ENCODE measurements around the gene RNU6-7. TPM values are rescaled to one million over a fixed set of nuclear protein-coding genes. Genes with fewer than 3 reads are reported as not detected.

The RNU6-7 gene
- total RNA-seq (ENCODE audit: low replicate concordance) = not detected in 2 replicates
- long read RNA-seq = 0 reads

DNA sequence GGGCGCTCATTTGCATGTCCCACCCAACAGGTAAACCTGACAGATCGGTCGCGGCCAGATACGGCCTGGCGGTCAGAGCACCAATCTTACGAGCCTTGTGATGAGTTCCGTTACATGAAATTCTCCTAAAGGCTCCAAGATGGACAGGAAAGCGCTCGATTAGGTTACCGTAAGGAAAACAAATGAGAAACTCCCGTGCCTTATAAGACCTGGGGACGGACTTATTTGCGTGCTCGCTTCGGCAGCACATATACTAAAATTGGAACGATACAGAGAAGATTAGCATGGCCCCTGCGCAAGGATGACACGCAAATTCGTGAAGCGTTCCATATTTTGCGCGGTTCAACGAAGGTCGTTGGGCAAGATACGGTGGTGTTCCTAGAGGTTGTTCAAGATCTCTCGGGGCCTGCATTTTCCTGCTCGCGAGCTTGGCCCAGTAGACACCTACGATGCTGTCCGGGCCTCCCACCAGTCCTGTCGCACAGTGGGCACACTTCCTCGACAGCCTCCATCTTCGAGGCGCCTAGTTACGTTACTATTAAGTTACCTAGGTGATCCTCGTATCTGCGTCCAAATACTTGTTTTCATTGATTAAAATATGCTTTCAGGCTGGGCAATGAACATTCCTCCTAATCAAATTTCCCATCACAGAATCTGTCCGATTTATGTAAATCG lies at the start of gene RNU6-7:
Gene RNU6-7 (plus strand): TSS at position 230 of the 675 bp plus-strand sequence.
- H3K4me1 Mint-ChIP-seq (ENCODE audit: unreplicated experiment) = peaks cover 3% of the 10 kb centered on the region
- H3K36me3 Mint-ChIP-seq = no peaks in the 10 kb centered on the region
- peak within 1 kb of the TSS; percentile 94 for H3K4me3 Mint-ChIP-seq
- DNase-seq (ENCODE audit: extremely low spot score, unreplicated experiment) = no peak
- peak within 1 kb of the TSS; percentile 99 for H3K27ac Mint-ChIP-seq
- no peaks in the 10 kb centered on the region for H3K9me3 Mint-ChIP-seq
- TF ChIP-seq, protein P1, sequence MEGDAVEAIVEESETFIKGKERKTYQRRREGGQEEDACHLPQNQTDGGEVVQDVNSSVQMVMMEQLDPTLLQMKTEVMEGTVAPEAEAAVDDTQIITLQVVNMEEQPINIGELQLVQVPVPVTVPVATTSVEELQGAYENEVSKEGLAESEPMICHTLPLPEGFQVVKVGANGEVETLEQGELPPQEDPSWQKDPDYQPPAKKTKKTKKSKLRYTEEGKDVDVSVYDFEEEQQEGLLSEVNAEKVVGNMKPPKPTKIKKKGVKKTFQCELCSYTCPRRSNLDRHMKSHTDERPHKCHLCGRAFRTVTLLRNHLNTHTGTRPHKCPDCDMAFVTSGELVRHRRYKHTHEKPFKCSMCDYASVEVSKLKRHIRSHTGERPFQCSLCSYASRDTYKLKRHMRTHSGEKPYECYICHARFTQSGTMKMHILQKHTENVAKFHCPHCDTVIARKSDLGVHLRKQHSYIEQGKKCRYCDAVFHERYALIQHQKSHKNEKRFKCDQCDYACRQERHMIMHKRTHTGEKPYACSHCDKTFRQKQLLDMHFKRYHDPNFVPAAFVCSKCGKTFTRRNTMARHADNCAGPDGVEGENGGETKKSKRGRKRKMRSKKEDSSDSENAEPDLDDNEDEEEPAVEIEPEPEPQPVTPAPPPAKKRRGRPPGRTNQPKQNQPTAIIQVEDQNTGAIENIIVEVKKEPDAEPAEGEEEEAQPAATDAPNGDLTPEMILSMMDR (conservative IDR thresholded peaks at IDR 0.05) = no peak
- peaks cover 8% of the 10 kb centered on the region for H3K27me3 Mint-ChIP-seq

DNA sequence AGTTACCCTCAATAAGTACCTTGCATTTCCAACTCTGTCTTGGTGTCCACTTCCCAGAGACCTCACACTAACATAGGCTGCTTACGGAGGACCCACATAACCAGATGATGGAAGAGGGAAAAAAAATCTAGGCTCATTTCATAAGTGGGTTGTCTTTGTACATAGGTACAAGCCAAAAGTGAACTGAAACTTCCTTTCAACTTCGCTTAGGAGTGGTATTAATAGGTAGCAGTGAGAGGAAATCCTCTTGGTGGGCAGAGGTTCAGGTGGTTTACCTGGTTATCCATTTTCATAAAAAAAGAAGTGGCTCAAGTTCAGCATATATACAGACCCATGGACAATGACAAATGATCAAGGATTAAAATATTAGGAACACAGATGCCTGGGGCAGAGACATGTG lies 35.8 kb upstream of the RNU6-7 start:
- H3K9me3 Mint-ChIP-seq = no peaks in the 10 kb centered on the region
- no peaks in the 10 kb centered on the region for H3K27me3 Mint-ChIP-seq
- no peaks in the 10 kb centered on the region for H3K4me1 Mint-ChIP-seq (ENCODE audit: unreplicated experiment)
- TF ChIP-seq, protein P1 (conservative IDR thresholded peaks at IDR 0.05) = no peak
- H3K27ac Mint-ChIP-seq = no peak overlapping the region
- no peaks in the 10 kb centered on the region for H3K36me3 Mint-ChIP-seq
- no peak for DNase-seq (ENCODE audit: extremely low spot score, unreplicated experiment)
- H3K4me3 Mint-ChIP-seq = no peak overlapping the region

- H3K27me3 Mint-ChIP-seq = no peaks in the 10 kb centered on the region
Measured at GRCh38 chr14:32166924-32167323, 34.9 kb upstream of the RNU6-7 start.

DNA sequence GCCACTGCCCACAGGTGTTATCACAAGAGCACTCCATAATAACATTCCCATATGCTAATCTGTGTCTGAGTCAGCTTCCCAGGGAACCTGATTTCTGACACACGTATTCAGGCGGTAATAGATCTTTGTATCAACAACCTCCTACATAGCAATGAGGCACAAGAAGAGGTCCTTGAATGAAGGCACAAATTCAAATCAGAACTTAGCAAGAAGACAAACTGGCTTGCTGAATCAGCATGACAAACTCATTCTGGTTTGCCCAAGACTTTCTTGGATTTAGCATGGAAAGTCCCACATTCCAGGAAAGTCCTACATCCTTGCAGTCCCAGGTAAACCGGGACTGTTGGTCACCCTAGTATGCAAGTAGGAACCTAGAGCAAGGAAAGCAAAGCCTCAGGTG lies 33.9 kb upstream of the RNU6-7 start:
- TF ChIP-seq, protein P1 (conservative IDR thresholded peaks at IDR 0.05) = no peak
- Mint-ChIP-seq H3K27ac (no peak overlapping the region), H3K36me3 (no peaks in the 10 kb centered on the region), H3K4me1 (ENCODE audit: unreplicated experiment) (no peaks in the 10 kb centered on the region), H3K9me3 (no peaks in the 10 kb centered on the region), H3K27me3 (no peaks in the 10 kb centered on the region), H3K4me3 (no peak overlapping the region)
- DNase-seq (ENCODE audit: extremely low spot score, unreplicated experiment) = no peak

More at GRCh38 chr14:32166924-32167323, 34.9 kb upstream of the RNU6-7 start:
- no peaks in the 10 kb centered on the region for H3K9me3 Mint-ChIP-seq
- no peak overlapping the region for H3K4me3 Mint-ChIP-seq
- TF ChIP-seq, protein P1 (conservative IDR thresholded peaks at IDR 0.05) = no peak
- no peak for DNase-seq (ENCODE audit: extremely low spot score, unreplicated experiment)
- no peak overlapping the region for H3K27ac Mint-ChIP-seq
- H3K4me1 Mint-ChIP-seq (ENCODE audit: unreplicated experiment) = no peaks in the 10 kb centered on the region
- H3K36me3 Mint-ChIP-seq = no peaks in the 10 kb centered on the region

GRCh38 chr14:32169191-32169590 lies 32.7 kb upstream of the RNU6-7 start:
- H3K27ac Mint-ChIP-seq = no peak overlapping the region
- no peaks in the 10 kb centered on the region for H3K9me3 Mint-ChIP-seq
- no peaks in the 10 kb centered on the region for H3K36me3 Mint-ChIP-seq
- H3K27me3 Mint-ChIP-seq = no peaks in the 10 kb centered on the region
- no peaks in the 10 kb centered on the region for H3K4me1 Mint-ChIP-seq (ENCODE audit: unreplicated experiment)
- no peak for DNase-seq (ENCODE audit: extremely low spot score, unreplicated experiment)
- H3K4me3 Mint-ChIP-seq = no peak overlapping the region
- TF ChIP-seq, protein P1 (conservative IDR thresholded peaks at IDR 0.05) = no peak

All from type B pancreatic cell (in vitro differentiated cells).